Smooth muscle cell of the brain vasculature (primary cell): ENCODE results near the gene TASP1.
"Not testable (repeated sequence)": the region's sequence is repeated elsewhere in the genome, so short reads cannot be mapped to it uniquely, and the experiment has no call there.

Source experiments
- DNase-seq: peaks from one replicate; pipeline ENCODE4 v3.0.0-alpha.2; 2012; ENCODE audit warnings: low read depth, low spot score

TASP1 gene

GRCh38 chr20:13648291-13649228 lies 9.8 kb upstream of the TASP1 start:
- DNase-seq, result no peak

GRCh38 chr20:13644010-13644409 lies 5.3 kb upstream of the TASP1 start:
- DNase-seq, result no peak

GRCh38 chr20:13639150-13639497 lies 392 bp upstream of the TASP1 start:
- DNase-seq, result no peak

GRCh38 chr20:13638162-13638495 lies 603 bp downstream of the TASP1 start:
- no peak for DNase-seq

- no peak for DNase-seq
Observed at GRCh38 chr20:13632431-13632830, 6.3 kb downstream of the TASP1 start.

- not testable (repeated sequence) for DNase-seq
Observed at GRCh38 chr20:13627525-13627924, 11.2 kb downstream of the TASP1 start.

GRCh38 chr20:13626724-13627123 lies 12.0 kb downstream of the TASP1 start:
- no peak for DNase-seq

GRCh38 chr20:13625304-13625979 lies 13.3 kb downstream of the TASP1 start:
- no peak for DNase-seq

- DNase-seq, result not testable (repeated sequence)
Observed at GRCh38 chr20:13619415-13619814, 19.3 kb downstream of the TASP1 start.

GRCh38 chr20:13618456-13618855 lies 20.3 kb downstream of the TASP1 start:
- not testable (repeated sequence) for DNase-seq

- DNase-seq, result not testable (repeated sequence)
Observed at GRCh38 chr20:13617585-13617984, 21.1 kb downstream of the TASP1 start.

- not testable (repeated sequence) for DNase-seq
Observed at GRCh38 chr20:13616713-13617112, 22.0 kb downstream of the TASP1 start.

- DNase-seq, result no peak
Observed at GRCh38 chr20:13613917-13614316, 24.8 kb downstream of the TASP1 start.

GRCh38 chr20:13611611-13612125 lies 27.1 kb downstream of the TASP1 start:
- DNase-seq, result no peak

GRCh38 chr20:13610184-13610583 lies 28.5 kb downstream of the TASP1 start:
- DNase-seq, result no peak

GRCh38 chr20:13608066-13608465 lies 30.7 kb downstream of the TASP1 start:
- DNase-seq, result no peak

- not testable (repeated sequence) for DNase-seq
Observed at GRCh38 chr20:13593423-13593822, 45.3 kb downstream of the TASP1 start.

GRCh38 chr20:13588049-13588448 lies 50.7 kb downstream of the TASP1 start:
- DNase-seq, result no peak

GRCh38 chr20:13587370-13587769 lies 51.4 kb downstream of the TASP1 start:
- DNase-seq, result no peak

GRCh38 chr20:13586133-13586532 lies 52.6 kb downstream of the TASP1 start:
- DNase-seq, result no peak

GRCh38 chr20:13581451-13581850 lies 57.3 kb downstream of the TASP1 start:
- DNase-seq, result no peak

GRCh38 chr20:13580707-13581106 lies 58.0 kb downstream of the TASP1 start:
- DNase-seq, result no peak

- no peak for DNase-seq
Observed at GRCh38 chr20:13574071-13574470, 64.7 kb downstream of the TASP1 start.
